Esophagus (tissue), 2 donors: ENCODE data around the gene CSNK1G1. TPM values are rescaled to one million over a fixed set of nuclear protein-coding genes. Genes with fewer than 3 reads are reported as not detected.
A peak's percentile ranks its signal among the peaks of the same experiment; 100 is the strongest.

ENCODE experiments used
- H3K27ac ChIP-seq, 2 donors: one replicate each; pipeline ENCODE4 v1.5.1; 2013; ENCODE audit warnings: low read depth in 2 of 2, mild to moderate bottlenecking in 2 of 2, inconsistent platforms in 1 of 2, low read length in 1 of 2, moderate library complexity in 1 of 2
- H3K27me3 ChIP-seq, 2 donors: one replicate each; pipeline ENCODE4 v1.6.1; 2013; ENCODE audit warnings: low read length in 2 of 2, control low read depth in 1 of 2, mild to moderate bottlenecking in 1 of 2; ENCODE audit not compliant: insufficient read depth in 2 of 2, control insufficient read depth in 1 of 2
- H3K36me3 ChIP-seq, 2 donors: one replicate each; pipeline ENCODE4 v1.6.1; 2013; ENCODE audit warnings: low read length in 1 of 2; ENCODE audit not compliant: control insufficient read depth in 2 of 2, insufficient read depth in 2 of 2
- H3K4me1 ChIP-seq, 2 donors: one replicate each; pipeline ENCODE4 v1.6.1; 2013; ENCODE audit warnings: low read length in 1 of 2; ENCODE audit not compliant: control insufficient read depth in 2 of 2, insufficient read depth in 2 of 2
- H3K4me3 ChIP-seq, 2 donors: one replicate each; pipeline ENCODE4 v1.5.1; 2013; ENCODE audit warnings: low read length in 2 of 2, mild to moderate bottlenecking in 2 of 2, low read depth in 1 of 2, moderate library complexity in 1 of 2
- H3K9me3 ChIP-seq, 2 donors: one replicate each; pipeline ENCODE4 v1.6.1; 2013; ENCODE audit warnings: mild to moderate bottlenecking in 2 of 2, low read depth in 1 of 2, low read length in 1 of 2, moderate library complexity in 1 of 2; ENCODE audit not compliant: control insufficient read depth in 2 of 2, insufficient read depth in 1 of 2
- WGBS, 2 donors: extraction: QIAGEN DNeasy Blood & Tissue Kit; methylation state at CpG; one replicate each; pipeline ENCODE4 v1.1.7; 2013; 5-methylcytosine and 5-hydroxymethylcytosine counted together
- polyA plus RNA-seq, 2 donors: library from polyadenylated mRNA; stranded (reverse); fragments of 200-250 nt; gene quantifications; one replicate each; pipeline ENCODE4 v1.2.3, GENCODE V29; 2013
- donor health status: healthy with polysubstance abuse.
- donor health status: Bipolar disorder and iron deficiency.

The CSNK1G1 gene
- polyA plus RNA-seq, 2 donors = 3.8 to 4.6 TPM

DNA sequence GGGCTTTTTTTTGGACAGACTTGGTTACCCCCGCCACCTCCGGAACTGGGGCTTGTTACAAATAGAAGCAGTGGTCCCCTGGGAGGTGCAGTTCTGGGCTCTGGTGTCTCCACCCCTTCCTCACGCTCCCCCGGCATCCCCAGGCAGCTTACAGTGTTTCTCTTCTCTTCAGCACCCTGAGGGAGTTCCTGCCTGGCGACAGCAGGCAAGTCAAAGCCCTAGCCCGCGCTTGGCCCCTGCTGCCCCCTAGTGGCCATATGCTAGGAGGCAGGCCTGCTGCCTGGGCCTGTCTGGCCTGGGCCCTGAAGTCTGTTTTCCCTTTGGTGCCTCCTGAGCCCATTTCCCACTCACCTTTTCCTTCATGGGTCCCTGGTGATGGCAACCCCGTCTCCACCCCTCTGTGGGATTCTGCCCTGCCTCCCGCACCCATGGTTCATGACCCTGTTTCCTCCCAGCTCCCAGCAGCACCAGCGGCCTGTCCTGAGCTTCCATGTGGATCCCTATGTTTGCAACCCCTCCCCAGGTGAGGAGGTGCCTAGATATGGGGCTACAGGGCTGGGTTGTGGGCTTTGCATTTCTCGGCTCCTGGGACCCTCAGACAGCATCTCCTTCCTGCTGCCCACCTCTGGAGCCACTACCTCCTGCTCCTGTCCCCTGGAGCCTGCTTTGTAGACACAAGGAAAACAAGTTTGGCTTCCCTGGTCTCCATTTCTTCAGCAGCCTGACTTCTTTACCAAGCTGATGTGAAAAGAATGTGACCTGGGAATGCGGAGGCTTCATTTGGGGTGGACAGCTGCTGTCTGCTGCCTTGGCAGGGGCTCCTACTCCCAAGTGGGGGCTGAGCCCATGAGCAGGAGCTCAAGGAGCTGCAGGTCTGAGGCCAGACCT, 202.2 kb downstream of the CSNK1G1 start:
- 17 to 20% methylated on average over 11 to 12 of the region's 12 CpGs for WGBS, 2 donors
- Histone ChIP-seq H3K4me1 (peaks cover 0 to 8% of the 10 kb centered on the region in 2 donors), H3K36me3 (peaks cover 26 to 29% of the 10 kb centered on the region in 2 donors), H3K9me3 (no peaks in the 10 kb centered on the region), H3K27me3 (peaks cover 0 to 2% of the 10 kb centered on the region in 2 donors), H3K4me3 (no peak overlapping the region), H3K27ac (peak overlapping the region in 1 of 2 donors; percentile 17)

DNA sequence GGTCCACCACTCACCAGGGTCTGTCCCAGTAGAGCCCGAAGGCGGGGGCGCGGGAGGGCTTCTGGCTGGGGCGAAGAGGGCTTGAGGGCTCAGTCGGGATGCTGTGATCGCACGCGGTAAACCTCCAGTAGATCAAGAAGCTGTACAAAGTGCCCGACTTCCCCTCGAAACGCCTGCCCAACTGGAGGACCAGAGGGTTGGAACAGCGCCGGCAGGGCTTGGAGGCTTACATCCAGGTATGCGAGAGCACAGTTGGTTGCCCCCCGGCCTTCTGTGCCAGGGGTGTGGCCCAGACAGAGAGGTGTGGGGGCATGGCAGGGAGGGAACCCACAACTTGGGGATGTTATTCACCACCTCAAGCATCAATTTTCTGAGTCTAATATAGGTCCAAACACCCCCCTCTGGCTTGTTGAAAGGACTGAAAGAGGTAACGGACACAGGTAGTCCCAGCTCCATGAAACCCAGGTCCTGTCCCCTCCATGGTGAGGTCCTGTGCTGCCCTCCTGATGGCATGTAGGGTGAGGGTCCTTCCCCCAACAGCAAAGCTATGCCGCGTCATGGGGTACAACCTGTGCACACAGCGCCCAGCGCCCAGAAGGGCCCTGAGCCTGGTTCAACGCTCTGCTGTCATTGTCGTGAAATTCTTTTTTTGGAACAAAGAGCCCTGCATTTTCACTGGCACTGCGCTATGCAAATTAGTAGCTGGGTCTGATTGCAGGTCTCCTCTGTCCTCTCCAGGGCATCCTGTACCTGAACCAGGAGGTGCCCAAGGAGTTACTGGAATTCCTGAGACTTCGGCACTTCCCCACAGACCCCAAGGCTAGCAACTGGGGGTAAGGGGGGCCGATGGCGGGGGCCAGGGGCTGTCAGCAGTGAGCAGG, 203.2 kb downstream of the CSNK1G1 start:
- Histone ChIP-seq H3K27ac (no peak overlapping the region), H3K4me3 (peak overlapping the region in 1 of 2 donors; percentile 45), H3K4me1 (peaks cover 0 to 8% of the 10 kb centered on the region in 2 donors), H3K9me3 (no peaks in the 10 kb centered on the region), H3K27me3 (peaks cover 0 to 2% of the 10 kb centered on the region in 2 donors), H3K36me3 (peaks cover 18 to 25% of the 10 kb centered on the region in 2 donors)
- WGBS, 2 donors = 23 to 25% methylated on average over 27 of the region's 27 CpGs

DNA sequence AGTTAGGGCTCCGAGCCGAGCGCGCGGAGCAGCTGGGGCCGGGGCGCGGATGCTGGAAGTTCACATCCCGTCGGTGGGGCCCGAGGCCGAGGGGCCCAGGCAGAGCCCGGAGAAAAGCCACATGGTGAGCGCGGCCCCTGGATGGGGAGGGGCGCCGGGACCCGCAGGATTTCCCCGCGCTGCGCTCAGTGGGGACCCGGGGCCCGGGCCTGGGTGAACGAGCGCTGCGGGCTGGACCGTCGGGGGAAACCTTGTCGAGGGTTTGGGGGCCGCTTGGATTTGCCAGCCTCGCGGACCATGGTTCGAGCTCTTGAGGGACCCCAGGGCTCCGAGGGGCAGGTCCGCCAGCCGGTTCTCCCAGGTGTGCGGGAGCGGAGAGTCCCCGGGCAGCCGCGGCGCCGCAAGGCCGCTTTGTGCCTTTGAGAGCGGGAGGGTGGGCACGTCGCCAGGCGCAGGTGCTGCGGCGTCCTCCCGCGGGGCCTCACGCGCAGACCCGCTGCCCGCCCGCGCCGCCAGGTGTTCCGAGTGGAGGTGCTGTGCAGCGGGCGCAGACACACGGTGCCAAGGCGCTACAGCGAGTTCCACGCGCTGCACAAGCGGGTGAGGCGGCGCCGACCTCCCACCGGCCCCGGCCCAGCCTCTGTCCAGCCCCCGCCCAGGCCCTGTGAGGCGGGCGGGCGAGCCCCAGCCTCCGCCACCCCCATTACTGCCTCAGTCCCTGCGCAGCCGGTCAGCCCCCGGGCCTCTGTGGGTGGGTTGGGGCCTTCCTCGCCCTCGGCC, 204.1 kb downstream of the CSNK1G1 start, which contains the start of gene SNX22:
Gene SNX22, plus strand, starts transcription at position 5 of the 780 bp plus-strand sequence. Its CDS starts 45 bp downstream, at position 50.
- peaks cover 0 to 2% of the 10 kb centered on the region in 2 donors for H3K27me3 ChIP-seq
- WGBS, 2 donors = 1% methylated on average over 73 to 83 of the region's 83 CpGs
- no peaks in the 10 kb centered on the region for H3K9me3 ChIP-seq
- H3K4me1 ChIP-seq = peaks cover 0 to 8% of the 10 kb centered on the region in 2 donors
- H3K27ac ChIP-seq = no peak within 1 kb of the TSS
- H3K4me3 ChIP-seq = peak within 1 kb of the TSS; percentile 32 to 45
- peaks cover 13 to 18% of the 10 kb centered on the region in 2 donors for H3K36me3 ChIP-seq

DNA sequence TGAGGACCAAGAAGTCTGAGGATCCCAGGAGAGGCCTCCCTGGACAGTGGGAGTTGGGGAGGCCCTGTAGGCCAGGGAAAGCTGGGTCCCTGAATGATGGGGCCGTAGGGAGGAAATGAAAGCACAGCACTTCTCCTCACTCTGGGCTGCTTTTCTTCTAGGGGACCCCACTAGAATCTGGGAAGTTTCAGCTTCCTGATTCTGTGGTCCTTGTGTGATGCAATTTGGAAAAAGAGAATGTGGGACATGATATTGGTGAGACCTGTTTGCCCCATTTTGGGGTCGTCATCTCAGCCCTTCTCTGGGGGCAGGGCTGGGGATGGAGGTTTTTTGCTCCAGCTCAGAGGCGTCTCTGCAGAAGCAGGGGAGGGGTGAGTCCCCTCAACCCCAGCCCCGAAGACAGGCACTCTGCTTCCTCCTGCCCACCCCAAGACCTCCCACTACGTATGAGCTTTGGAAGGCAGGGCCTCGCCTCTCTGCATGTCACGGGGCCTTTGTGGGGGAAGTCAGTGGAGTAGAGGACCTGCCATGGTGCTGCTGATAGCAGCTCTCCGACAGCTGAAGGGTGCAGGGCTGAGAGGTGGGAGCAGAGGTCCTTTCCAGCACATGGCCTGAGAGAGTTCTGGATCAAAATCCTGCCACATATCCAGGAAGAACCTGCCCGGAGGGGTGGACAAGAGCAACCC, 205.9 kb downstream of the CSNK1G1 start:
- 71 to 76% methylated on average over 9 of the region's 9 CpGs for WGBS, 2 donors

DNA sequence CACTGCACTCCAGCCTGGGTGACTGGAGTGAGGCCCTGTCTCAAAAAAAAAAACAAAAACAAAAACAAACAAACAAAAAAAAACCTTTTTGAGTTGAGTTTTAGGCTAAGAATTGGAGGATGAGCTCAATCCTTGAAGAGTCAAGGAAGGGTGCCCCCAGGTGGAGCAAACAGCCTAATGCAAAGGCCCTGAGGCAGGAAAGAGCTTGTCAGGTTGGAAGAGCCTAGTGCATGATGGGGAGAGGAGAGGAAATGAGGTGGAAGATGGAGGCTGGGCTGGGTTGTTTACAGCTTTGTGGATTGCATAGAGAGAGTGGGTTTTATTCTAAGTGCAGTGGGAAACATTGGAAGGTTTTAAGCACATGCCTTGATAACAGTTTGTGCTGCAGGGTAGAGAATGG, 206.5 kb downstream of the CSNK1G1 start:
- Histone ChIP-seq H3K4me3 (no peak overlapping the region), H3K9me3 (no peaks in the 10 kb centered on the region), H3K27ac (no peak overlapping the region)

More for the DNA sequence above, 205.9 kb downstream of the CSNK1G1 start:
- H3K27ac ChIP-seq = no peak overlapping the region
- H3K27me3 ChIP-seq = peaks cover 0 to 2% of the 10 kb centered on the region in 2 donors
- H3K4me1 ChIP-seq = peaks cover 0 to 8% of the 10 kb centered on the region in 2 donors
- H3K36me3 ChIP-seq = peaks cover 0 to 5% of the 10 kb centered on the region in 2 donors
- H3K9me3 ChIP-seq = no peaks in the 10 kb centered on the region
- no peak overlapping the region for H3K4me3 ChIP-seq

DNA sequence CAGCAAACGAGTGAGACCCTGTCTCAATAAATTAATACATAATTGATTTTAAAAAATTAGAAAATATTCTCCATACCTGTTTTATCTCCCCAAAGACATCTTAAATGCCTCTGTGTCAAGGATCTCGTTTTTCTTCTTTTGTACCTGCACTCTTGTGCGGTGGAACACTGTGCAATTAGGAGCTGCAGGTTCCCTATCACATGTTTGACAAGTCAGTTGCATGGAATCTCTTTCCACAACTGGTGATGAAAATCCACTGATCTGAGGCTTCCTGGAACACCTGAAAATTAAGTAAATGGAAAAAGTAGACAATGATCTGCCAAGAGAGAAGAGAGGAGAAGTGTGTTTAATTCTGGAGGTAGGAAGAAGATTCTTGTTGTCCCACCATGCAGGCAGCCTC, 207.4 kb downstream of the CSNK1G1 start:
- Histone ChIP-seq H3K27me3 (peaks cover 0 to 2% of the 10 kb centered on the region in 2 donors), H3K27ac (no peak overlapping the region), H3K4me1 (peaks cover 0 to 8% of the 10 kb centered on the region in 2 donors), H3K9me3 (no peaks in the 10 kb centered on the region), H3K36me3 (peaks cover 0 to 7% of the 10 kb centered on the region in 2 donors), H3K4me3 (no peak overlapping the region)
- 68 to 75% methylated on average over 3 of the region's 3 CpGs for WGBS, 2 donors

More for the DNA sequence above, 206.5 kb downstream of the CSNK1G1 start:
- H3K27me3 ChIP-seq = peaks cover 0 to 2% of the 10 kb centered on the region in 2 donors
- peaks cover 0 to 8% of the 10 kb centered on the region in 2 donors for H3K4me1 ChIP-seq
- H3K36me3 ChIP-seq = peaks cover 4% of the 10 kb centered on the region in 2 donors

DNA sequence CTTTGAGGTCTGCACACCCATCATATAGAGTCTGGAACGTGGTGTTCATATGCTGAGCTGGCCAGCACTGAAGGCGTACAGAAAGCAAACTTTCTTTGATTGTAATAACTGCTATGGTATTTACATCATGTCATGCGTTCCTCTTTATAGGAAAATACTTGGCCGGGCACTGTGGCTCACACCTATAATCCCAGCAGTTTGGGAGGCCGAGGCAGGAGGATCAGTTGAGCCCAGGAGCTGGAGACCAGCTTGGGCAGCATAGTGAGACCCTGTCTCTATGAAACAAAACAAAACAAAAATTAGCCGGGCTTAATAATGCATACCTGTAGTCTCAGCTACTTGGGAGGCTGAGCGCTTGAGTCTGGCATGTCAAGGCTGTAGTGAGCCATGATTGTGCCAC, 207.8 kb downstream of the CSNK1G1 start:
- H3K27ac ChIP-seq = no peak overlapping the region
- H3K4me1 ChIP-seq = peaks cover 0 to 8% of the 10 kb centered on the region in 2 donors
- peaks cover 0 to 2% of the 10 kb centered on the region in 2 donors for H3K27me3 ChIP-seq
- peaks cover 3 to 7% of the 10 kb centered on the region in 2 donors for H3K36me3 ChIP-seq
- 81% methylated on average over 7 of the region's 7 CpGs for WGBS, 2 donors
- no peaks in the 10 kb centered on the region for H3K9me3 ChIP-seq
- H3K4me3 ChIP-seq = no peak overlapping the region

DNA sequence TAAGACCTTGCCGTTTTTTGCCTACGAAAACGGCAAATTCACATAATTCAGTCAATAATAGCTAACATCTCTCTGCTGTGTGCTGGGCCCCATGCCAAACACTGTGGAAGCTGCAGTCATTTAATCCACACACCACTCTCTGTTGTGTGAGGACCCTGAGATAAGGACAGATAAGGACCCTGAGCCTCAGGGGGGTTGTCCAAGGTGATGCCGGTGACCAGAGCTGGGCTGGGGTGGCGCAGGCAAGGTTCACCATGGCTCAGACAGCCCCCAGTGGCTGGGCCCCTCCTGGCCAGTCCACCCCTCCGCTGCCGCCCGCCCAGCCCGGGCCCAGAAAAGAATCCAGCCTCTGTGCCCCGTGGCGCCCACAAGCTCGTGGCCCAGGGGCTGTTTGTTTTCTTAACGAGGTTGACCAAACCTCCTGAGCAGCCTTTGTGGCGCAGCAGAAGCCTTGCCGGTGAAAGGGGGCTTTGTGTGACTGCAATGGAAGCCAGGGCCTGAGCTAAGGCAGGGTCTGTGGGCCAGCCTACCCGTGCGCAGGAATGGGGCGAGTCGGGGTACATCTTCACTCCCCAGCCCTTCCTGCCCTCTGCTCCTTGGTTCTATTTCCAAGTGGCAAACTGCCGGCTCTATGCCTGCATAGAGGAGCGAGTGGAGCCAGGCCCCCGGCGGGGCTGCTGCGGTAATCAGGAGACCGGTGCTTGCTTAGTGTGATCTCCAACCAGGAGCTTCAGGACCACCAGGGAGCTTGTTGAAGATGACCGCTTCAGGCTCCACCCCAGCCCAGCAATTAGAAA, 208.9 kb downstream of the CSNK1G1 start:
- Histone ChIP-seq H3K36me3 (peaks cover 7 to 8% of the 10 kb centered on the region in 2 donors), H3K27ac (no peak overlapping the region), H3K27me3 (peaks cover 0 to 2% of the 10 kb centered on the region in 2 donors), H3K4me1 (peaks cover 0 to 5% of the 10 kb centered on the region in 2 donors), H3K9me3 (no peaks in the 10 kb centered on the region), H3K4me3 (no peak overlapping the region)
- 78 to 80% methylated on average over 26 of the region's 26 CpGs for WGBS, 2 donors
